Suprapubic skin (tissue), 4 donors: ENCODE results near the gene ADGRF1.

Source experiments
- EP300 ChIP-seq: sonication (generic); formaldehyde crosslinking; IDR thresholded peaks from one replicate; pipeline ENCODE4 v1.6.1; 2017; ENCODE audit warnings: antibody characterized with exemption
- POLR2A ChIP-seq, 2 donors: fragments of 450-650 bp; IDR thresholded peaks; one replicate each; pipeline ENCODE4 v1.6.1; 2017; ENCODE audit warnings: antibody characterized with exemption in 2 of 2, mild to moderate bottlenecking in 2 of 2, moderate library complexity in 2 of 2
- POLR2AphosphoS5 ChIP-seq, 3 donors: sonication (generic); formaldehyde crosslinking; IDR thresholded peaks; one replicate each; pipeline ENCODE4 v1.6.1; 2017; ENCODE audit warnings: antibody characterized with exemption in 3 of 3
- TF ChIP-seq, protein P1 (sequence below), 2 donors: fragments of 200-600 bp in 1 of 2; fragments of 450-650 bp in 1 of 2; sonication (generic) in 1 of 2; IDR thresholded peaks; one replicate each; pipeline ENCODE4 v1.5.1; 2016 to 2019; ENCODE audit warnings: antibody characterized with exemption in 2 of 2, mild to moderate bottlenecking in 1 of 2, moderate library complexity in 1 of 2

DNA sequence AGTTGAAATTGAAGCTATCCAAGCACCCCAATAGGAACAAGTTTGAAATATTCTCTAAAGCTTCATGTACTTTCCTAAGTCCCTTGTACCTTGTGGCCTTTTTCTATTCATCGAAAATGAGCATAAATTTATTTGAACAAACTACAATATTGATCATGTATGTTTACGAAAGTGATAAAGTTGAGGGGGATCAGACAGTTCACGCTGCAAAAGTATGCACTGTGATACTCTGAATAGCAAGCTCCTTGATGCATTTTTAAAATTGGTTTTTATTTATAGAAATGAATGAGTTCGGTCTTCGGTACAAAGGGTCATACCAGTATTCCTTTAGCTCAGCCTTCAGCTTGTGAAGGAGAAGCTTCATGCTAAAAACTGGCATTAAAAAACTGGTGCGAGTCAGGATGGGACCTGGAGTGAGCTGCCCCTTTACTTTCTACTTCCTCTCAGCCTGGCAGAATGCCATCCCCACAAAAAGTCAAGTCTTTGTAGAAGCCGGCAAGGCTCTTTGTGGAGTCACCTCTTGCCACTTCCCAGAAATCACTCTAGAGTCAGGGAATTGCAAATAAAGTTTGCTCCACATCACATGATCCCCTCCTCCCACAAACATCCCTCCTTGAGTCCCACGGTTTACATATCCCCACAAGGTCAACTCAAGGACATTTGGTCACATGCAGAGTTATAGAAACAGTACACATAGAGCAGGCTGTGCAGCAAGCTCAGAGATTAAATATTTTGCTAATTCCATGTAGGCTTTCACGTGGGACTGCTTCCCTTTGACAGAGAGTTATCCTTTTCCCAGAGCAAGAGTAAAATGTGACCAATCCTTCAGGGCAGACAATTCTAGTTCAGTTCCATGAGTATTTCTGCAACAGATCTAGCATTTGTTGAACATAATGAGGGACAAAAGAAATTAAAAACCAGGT, 34.6 kb upstream of the ADGRF1 start:
- TF ChIP-seq, protein P1, sequence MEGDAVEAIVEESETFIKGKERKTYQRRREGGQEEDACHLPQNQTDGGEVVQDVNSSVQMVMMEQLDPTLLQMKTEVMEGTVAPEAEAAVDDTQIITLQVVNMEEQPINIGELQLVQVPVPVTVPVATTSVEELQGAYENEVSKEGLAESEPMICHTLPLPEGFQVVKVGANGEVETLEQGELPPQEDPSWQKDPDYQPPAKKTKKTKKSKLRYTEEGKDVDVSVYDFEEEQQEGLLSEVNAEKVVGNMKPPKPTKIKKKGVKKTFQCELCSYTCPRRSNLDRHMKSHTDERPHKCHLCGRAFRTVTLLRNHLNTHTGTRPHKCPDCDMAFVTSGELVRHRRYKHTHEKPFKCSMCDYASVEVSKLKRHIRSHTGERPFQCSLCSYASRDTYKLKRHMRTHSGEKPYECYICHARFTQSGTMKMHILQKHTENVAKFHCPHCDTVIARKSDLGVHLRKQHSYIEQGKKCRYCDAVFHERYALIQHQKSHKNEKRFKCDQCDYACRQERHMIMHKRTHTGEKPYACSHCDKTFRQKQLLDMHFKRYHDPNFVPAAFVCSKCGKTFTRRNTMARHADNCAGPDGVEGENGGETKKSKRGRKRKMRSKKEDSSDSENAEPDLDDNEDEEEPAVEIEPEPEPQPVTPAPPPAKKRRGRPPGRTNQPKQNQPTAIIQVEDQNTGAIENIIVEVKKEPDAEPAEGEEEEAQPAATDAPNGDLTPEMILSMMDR (IDR thresholded peaks at IDR 0.05): no peak
- TF ChIP-seq POLR2AphosphoS5 (IDR thresholded peaks at IDR 0.05) (no peak), POLR2A (IDR thresholded peaks at IDR 0.05) (no peak), EP300 (no peak)
